K562 (cell line): Measurements from ENCODE around the gene GATA1. TPM values are rescaled to one million over a fixed set of nuclear protein-coding genes. Genes with fewer than 3 reads are reported as not detected.
A peak's percentile ranks its signal among the peaks of the same experiment; 100 is the strongest.

Experiments
- BRD4 ChIP-seq: fragments of 200-600 bp; sonication (generic); IDR thresholded peaks from 2 replicates; pipeline ENCODE4 v1.6.1; 2017; ENCODE audit warnings: inconsistent platforms
- HDAC1 ChIP-seq, 2 experiments: fragments of 450-650 bp; IDR thresholded peaks; 2 replicates each; pipeline ENCODE4 v1.6.1; 2016 to 2017; ENCODE audit warnings: inconsistent platforms in 1 of 2, mild to moderate bottlenecking in 1 of 2, moderate library complexity in 1 of 2
- HLTF ChIP-seq: fragments of 450-650 bp; IDR thresholded peaks from 2 replicates; pipeline ENCODE4 v1.6.1; 2016
- HNRNPK ChIP-seq: fragments of 200-400 bp; formaldehyde crosslinking; IDR thresholded peaks from one replicate; pipeline ENCODE4 v1.6.1; 2018; ENCODE audit warnings: mild to moderate bottlenecking, low read depth, low read length; ENCODE audit not compliant: poor library complexity, severe bottlenecking
- PML ChIP-seq: IDR thresholded peaks from 2 replicates; pipeline ENCODE4 v1.6.1; 2012; ENCODE audit warnings: low read length, inconsistent platforms
- POLR2AphosphoS5 ChIP-seq: IDR thresholded peaks from 2 replicates; pipeline ENCODE4 v1.6.1; 2011; ENCODE audit warnings: mild to moderate bottlenecking, low read depth, low read length, moderate library complexity; ENCODE audit not compliant: control insufficient read depth, insufficient read depth
- RNF2 ChIP-seq: sonication (generic); IDR thresholded peaks from 2 replicates; pipeline ENCODE4 v1.6.1; 2016
- SIN3A ChIP-seq, 2 experiments: fragments of 150-350 bp in 1 of 2; IDR thresholded peaks; 2 replicates each; pipeline ENCODE4 v1.6.1; 2011 to 2016; ENCODE audit warnings: borderline replicate concordance in 2 of 2, low read depth in 2 of 2, low read length in 2 of 2, mild to moderate bottlenecking in 2 of 2, moderate library complexity in 2 of 2; ENCODE audit not compliant: control insufficient read depth in 1 of 2
- SMARCA5 ChIP-seq: fragments of 450-650 bp; IDR thresholded peaks from 2 replicates; pipeline ENCODE4 v1.6.1; 2016
- SPI1 ChIP-seq: IDR thresholded peaks from 2 replicates; pipeline ENCODE4 v1.6.1; 2011; ENCODE audit warnings: low read depth, low read length, control low read depth, borderline replicate concordance
- YY1 ChIP-seq, 3 experiments: IDR thresholded peaks; 2 replicates each; pipeline ENCODE4 v1.6.1; 2011; ENCODE audit warnings: low read length in 2 of 3, mild to moderate bottlenecking in 2 of 3, moderate library complexity in 2 of 3, borderline replicate concordance in 1 of 3, control low read depth in 1 of 3, low read depth in 1 of 3; ENCODE audit not compliant: insufficient read depth in 3 of 3, insufficient replicate concordance in 2 of 3, control insufficient read depth in 1 of 3, insufficient read length in 1 of 3; ENCODE audit errors: extremely low read depth in 1 of 3
- ZNF41 ChIP-seq: fragments of 250-450 bp; sonication (Bioruptor Pico); conservative IDR thresholded peaks from 2 replicates; pipeline ENCODE4 v1.4.0; 2020; ENCODE audit warnings: mild to moderate bottlenecking
- polyA plus RNA-seq, 8 experiments: library from polyadenylated mRNA; depleted of rRNA in 4 of 8; stranded (reverse) in 5 of 8; unstranded in 3 of 8; fragments of >200 nt; fragmentation: Nextera tagmentation in 2 of 8; fragmentation: Illumina TruSeq in 1 of 8; extraction: Ambion mirVana in 2 of 8; extraction: Trizol in 1 of 8; gene quantifications; 2 replicates each; pipeline versions ENCODE4 v1.2.1 to v1.2.3, GENCODE V29; 2011 to 2014; ENCODE audit warnings: inconsistent platforms in 1 of 8, missing spikeins in 1 of 8
- total RNA-seq, 7 experiments: library from RNA; depleted of rRNA in 6 of 7; stranded (reverse); fragments of >200 nt in 6 of 7; fragmentation: Illumina TruSeq in 2 of 7; extraction: Trizol in 2 of 7; gene quantifications; 2 replicates each; pipeline versions ENCODE4 v1.2.1 to v1.2.3, GENCODE V29; 2011 to 2021; ENCODE audit warnings: low replicate concordance in 1 of 7
- TF ChIP-seq, protein P1 (sequence below), 2 experiments: fragments of 450-650 bp in 1 of 2; IDR thresholded peaks; 2 replicates each; pipeline ENCODE4 v1.6.1; 2011 to 2017; ENCODE audit warnings: low read depth in 2 of 2, antibody characterized with exemption in 1 of 2, borderline replicate concordance in 1 of 2, low read length in 1 of 2, mild to moderate bottlenecking in 1 of 2, mixed read lengths in 1 of 2; ENCODE audit not compliant: control insufficient read depth in 1 of 2
- TF ChIP-seq, protein P2 (sequence below), 2 experiments: fragments of 250-450 bp in 1 of 2; fragments of 450-650 bp in 1 of 2; sonication (Bioruptor Pico) in 1 of 2; IDR thresholded peaks; 2 replicates each; pipeline versions ENCODE4 v1.6.1 to v1.8.0; 2016 to 2021; ENCODE audit warnings: mild to moderate bottlenecking in 2 of 2, moderate library complexity in 2 of 2, missing compliant biosample characterization in 1 of 2, missing genetic modification characterization in 1 of 2
- TF ChIP-seq, protein P3 (sequence below): fragments of 250-450 bp; sonication (Bioruptor Pico); IDR thresholded peaks from 2 replicates; pipeline ENCODE4 v1.8.0; 2022; ENCODE audit warnings: moderate library complexity, mild to moderate bottlenecking, inconsistent platforms
- TF ChIP-seq, protein P4 (sequence below): fragments of 250-450 bp; sonication (Bioruptor Pico); IDR thresholded peaks from 2 replicates; pipeline ENCODE4 v1.5.0; 2021
- TF ChIP-seq, protein P5 (sequence below): fragments of 250-450 bp; sonication (Bioruptor Pico); IDR thresholded peaks from 2 replicates; pipeline ENCODE4 v1.5.0; 2022; ENCODE audit warnings: mild to moderate bottlenecking

GATA1 gene
- total and polyA plus RNA-seq, 9 of the 15 experiments (the other 6 are each of a cell fraction or from before 2014, with no cell fraction given): 11.9 to 291 (median 116) TPM

DNA sequence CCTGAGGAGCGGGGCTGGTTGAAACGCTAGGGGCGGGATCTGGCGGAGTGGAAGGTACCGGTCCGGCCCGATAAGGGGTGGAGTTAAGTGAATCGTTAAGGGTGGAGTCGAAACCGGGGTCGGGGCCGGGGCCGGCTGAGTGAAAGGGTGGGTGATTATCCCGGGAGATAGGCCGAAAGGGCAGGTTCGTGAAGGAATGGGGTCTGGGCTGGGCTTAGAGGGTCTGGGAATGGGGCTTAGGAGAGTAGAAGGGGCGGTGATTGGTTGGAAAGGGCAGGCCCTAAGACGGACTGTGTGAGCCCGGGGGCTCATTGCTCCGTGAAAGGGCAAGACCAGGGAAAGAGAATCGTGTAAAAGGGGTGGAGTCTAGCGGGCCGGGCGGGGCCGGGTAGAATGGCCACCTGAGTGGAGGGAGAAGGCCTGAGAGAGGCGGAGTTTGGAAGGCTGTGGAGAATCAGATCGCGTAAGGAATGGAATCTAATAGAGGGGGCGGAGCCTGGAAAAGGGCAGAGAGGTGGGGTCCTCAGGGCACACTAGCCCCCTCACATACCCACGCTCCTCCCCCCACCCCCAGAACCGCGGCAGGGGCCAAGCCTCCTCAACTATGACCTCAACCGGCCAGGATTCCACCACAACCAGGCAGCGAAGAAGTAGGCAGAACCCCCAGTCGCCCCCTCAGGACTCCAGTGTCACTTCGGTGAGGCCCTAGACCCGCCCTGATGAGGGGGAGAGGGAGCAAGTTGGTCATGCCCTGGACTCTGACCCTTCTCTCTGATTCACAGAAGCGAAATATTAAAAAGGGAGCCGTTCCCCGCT, 15.9 kb downstream of the GATA1 start (continued):
- TF ChIP-seq, protein P1, sequence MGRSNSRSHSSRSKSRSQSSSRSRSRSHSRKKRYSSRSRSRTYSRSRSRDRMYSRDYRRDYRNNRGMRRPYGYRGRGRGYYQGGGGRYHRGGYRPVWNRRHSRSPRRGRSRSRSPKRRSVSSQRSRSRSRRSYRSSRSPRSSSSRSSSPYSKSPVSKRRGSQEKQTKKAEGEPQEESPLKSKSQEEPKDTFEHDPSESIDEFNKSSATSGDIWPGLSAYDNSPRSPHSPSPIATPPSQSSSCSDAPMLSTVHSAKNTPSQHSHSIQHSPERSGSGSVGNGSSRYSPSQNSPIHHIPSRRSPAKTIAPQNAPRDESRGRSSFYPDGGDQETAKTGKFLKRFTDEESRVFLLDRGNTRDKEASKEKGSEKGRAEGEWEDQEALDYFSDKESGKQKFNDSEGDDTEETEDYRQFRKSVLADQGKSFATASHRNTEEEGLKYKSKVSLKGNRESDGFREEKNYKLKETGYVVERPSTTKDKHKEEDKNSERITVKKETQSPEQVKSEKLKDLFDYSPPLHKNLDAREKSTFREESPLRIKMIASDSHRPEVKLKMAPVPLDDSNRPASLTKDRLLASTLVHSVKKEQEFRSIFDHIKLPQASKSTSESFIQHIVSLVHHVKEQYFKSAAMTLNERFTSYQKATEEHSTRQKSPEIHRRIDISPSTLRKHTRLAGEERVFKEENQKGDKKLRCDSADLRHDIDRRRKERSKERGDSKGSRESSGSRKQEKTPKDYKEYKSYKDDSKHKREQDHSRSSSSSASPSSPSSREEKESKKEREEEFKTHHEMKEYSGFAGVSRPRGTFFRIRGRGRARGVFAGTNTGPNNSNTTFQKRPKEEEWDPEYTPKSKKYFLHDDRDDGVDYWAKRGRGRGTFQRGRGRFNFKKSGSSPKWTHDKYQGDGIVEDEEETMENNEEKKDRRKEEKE (IDR thresholded peaks at IDR 0.05; ENCODE audit: borderline replicate concordance in 1 of 2, control insufficient read depth in 1 of 2, low read depth in 2 of 2, low read length in 1 of 2): no peak
- TF ChIP-seq SIN3A (IDR thresholded peaks at IDR 0.05; ENCODE audit: borderline replicate concordance in 2 of 2, control insufficient read depth in 1 of 2, low read depth in 2 of 2, low read length in 2 of 2) (no peak; a peak in 1 of 4 replicates), HDAC1 (IDR thresholded peaks at IDR 0.05) (peak in 1 of 2 experiments; percentile 76; a peak in 2 of 4 replicates), RNF2 (0 out of 2 replicates have a peak, but pooled peaks have one; percentile 26), SMARCA5 (peak; percentile 69; the same call in 1 of the 2 replicates), POLR2AphosphoS5 (peak; percentile 37; the same call in 1 of the 2 replicates), BRD4 (no peak), ZNF41 (no peak), HNRNPK (no peak), YY1 (IDR thresholded peaks at IDR 0.05; ENCODE audit: borderline replicate concordance in 1 of 3, control insufficient read depth in 1 of 3, extremely low read depth in 1 of 3, insufficient read depth in 3 of 3, insufficient read length in 1 of 3, insufficient replicate concordance in 2 of 3, low read depth in 1 of 3, low read length in 2 of 3) (peak in 1 of 3 experiments; percentile 66), SPI1 (no peak), HLTF (0 out of 2 replicates have a peak, but pooled peaks have one; percentile 83), PML (0 out of 2 replicates have a peak, but pooled peaks have one; percentile 51)
- TF ChIP-seq, protein P2, sequence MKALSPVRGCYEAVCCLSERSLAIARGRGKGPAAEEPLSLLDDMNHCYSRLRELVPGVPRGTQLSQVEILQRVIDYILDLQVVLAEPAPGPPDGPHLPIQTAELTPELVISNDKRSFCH (CRISPR knock-in tag; IDR thresholded peaks at IDR 0.05): no peak
- TF ChIP-seq, protein P2 (tag; IDR thresholded peaks at IDR 0.05): no peak
- TF ChIP-seq, protein P3, sequence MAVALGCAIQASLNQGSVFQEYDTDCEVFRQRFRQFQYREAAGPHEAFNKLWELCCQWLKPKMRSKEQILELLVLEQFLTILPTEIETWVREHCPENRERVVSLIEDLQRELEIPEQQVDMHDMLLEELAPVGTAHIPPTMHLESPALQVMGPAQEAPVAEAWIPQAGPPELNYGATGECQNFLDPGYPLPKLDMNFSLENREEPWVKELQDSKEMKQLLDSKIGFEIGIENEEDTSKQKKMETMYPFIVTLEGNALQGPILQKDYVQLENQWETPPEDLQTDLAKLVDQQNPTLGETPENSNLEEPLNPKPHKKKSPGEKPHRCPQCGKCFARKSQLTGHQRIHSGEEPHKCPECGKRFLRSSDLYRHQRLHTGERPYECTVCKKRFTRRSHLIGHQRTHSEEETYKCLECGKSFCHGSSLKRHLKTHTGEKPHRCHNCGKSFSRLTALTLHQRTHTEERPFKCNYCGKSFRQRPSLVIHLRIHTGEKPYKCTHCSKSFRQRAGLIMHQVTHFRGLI (CRISPR knock-in tag): no peak
- TF ChIP-seq, protein P4, sequence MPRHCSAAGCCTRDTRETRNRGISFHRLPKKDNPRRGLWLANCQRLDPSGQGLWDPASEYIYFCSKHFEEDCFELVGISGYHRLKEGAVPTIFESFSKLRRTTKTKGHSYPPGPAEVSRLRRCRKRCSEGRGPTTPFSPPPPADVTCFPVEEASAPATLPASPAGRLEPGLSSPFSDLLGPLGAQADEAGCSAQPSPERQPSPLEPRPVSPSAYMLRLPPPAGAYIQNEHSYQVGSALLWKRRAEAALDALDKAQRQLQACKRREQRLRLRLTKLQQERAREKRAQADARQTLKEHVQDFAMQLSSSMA (CRISPR knock-in tag): peak; percentile 43; the same call in 1 of the 2 replicates
- TF ChIP-seq, protein P5, sequence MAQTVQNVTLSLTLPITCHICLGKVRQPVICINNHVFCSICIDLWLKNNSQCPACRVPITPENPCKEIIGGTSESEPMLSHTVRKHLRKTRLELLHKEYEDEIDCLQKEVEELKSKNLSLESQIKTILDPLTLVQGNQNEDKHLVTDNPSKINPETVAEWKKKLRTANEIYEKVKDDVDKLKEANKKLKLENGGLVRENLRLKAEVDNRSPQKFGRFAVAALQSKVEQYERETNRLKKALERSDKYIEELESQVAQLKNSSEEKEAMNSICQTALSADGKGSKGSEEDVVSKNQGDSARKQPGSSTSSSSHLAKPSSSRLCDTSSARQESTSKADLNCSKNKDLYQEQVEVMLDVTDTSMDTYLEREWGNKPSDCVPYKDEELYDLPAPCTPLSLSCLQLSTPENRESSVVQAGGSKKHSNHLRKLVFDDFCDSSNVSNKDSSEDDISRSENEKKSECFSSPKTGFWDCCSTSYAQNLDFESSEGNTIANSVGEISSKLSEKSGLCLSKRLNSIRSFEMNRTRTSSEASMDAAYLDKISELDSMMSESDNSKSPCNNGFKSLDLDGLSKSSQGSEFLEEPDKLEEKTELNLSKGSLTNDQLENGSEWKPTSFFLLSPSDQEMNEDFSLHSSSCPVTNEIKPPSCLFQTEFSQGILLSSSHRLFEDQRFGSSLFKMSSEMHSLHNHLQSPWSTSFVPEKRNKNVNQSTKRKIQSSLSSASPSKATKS (CRISPR knock-in tag): no peak
